GM21576 (cell line): ENCODE data around the gene KLHL17.
"Not testable (repeated sequence)": the region's sequence is repeated elsewhere in the genome, so short reads cannot be mapped to it uniquely, and the experiment has no call there.

Experiments used
- ATAC-seq: cut with Tn5 transposase; IDR thresholded peaks from one replicate; pipeline ENCODE4 v1.9.1; 2021; ENCODE audit warnings: mild to moderate bottlenecking, moderate library complexity; ENCODE audit not compliant: unreplicated experiment

Gene KLHL17

DNA sequence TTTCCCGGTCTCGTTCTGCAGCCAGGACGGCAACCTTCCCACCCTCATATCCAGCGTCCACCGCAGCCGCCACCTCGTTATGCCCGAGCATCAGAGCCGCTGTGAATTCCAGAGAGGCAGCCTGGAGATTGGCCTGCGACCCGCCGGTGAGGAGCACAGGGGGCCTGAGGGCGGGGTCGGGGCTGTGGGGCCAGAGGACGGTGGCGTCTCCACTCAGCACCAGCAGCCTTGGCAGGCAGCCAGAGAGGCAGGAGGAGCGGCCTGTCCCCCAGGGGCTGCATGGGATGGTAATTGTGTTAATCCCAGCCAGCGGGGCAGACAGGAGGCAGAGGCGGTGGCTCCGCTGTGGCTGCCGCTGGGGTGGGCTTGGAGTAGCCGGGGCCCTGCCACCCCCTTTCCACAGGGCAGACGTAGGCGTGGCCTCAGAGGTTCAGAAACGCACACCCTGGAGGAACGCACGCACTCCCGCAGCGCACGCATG is 24.6 kb upstream of the KLHL17 start:
- ATAC-seq = no peak

DNA sequence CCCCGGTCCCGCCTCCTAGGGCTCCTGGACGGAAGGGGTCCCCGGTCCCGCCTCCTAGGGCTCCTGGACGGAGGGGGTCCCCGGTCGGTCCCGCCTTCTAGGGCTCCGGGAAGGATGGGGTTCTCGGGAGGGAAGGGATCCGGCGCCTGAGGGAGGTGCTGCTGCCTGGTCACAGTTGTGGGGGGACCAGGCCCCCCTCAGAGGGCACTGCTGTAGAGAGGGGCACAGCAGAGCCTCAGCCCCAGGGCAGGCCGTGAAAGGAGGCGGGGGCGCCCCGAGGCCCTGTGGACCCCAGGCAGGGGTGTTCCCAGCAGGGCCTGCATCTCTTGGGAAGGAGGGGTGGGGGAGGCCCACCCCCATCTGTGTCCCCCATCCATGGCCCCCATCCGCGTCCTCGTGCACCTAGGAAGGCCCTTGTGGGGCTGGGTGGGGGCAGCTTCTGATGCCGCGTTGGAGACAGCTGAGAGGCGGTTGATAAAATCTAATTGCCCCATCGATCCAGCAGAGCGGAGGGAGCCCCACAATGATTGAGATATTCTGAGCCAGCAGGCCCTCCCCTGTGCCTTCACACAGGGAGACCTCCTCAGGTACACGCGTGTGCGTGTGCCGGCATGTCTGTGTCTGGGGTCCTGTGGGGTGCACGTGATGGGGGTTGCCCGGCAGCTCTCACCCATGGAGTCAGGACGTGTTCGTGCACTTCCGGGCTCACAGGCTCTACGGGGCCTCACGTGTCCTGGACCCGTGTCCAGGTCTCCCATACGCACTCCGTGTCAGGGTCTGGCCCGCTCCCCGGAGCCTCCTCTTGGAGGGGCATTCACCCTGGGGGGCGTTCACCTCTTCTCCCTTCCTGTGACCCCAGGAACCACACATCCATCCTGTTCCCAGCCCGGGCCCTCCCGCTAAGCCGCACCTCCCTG is 23.8 kb upstream of the KLHL17 start:
- ATAC-seq = no peak

DNA sequence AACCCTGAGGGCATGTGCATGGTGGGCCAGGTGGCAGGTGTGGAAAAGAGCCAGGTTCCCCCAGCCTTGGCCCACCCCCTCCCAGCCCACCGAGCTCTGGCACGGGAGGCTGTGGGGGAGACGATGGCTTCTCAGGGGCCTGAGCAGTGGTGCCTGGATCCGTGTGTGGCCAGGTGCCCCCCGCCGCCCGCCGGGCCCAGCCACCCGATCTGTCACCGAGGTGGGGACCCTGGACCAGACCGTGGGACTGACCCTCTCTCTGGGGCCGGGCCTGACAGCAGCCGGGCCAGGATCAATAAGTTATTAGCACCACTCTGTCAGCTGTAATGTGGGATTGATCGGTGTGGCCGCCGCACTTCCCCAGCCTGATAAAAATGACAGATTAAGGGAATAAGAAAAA is 22.9 kb upstream of the KLHL17 start:
- no peak for ATAC-seq

DNA sequence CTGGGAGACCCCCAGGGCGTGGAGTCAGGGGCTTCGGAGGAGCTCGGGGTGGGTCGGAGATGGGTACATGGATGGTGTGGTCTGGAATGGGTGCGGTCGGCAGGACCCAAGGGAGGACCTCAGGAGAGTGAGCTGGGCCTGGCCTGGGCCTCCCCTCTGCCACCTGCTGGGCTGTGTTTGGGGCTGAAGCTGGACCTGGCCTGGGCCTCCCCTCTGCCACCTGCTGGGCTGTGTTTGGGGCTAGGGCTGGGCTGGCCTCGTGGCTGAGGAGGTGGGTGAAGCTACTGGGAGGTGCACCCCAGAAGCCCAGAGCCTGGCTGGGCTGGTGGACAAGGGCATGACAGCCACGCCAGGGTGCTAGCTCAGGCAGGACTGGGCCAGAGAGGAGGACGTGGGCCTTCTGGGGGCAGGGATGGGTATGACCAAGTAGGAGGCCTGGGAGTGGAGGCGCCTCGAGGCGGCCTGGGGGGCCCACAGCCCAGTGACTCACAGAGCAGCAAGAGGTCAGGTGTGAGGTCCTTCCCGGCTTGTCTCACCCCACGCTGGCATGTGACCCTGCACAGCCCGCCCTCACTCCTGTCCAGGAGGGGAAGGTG is 22.2 kb upstream of the KLHL17 start:
- no peak for ATAC-seq

DNA sequence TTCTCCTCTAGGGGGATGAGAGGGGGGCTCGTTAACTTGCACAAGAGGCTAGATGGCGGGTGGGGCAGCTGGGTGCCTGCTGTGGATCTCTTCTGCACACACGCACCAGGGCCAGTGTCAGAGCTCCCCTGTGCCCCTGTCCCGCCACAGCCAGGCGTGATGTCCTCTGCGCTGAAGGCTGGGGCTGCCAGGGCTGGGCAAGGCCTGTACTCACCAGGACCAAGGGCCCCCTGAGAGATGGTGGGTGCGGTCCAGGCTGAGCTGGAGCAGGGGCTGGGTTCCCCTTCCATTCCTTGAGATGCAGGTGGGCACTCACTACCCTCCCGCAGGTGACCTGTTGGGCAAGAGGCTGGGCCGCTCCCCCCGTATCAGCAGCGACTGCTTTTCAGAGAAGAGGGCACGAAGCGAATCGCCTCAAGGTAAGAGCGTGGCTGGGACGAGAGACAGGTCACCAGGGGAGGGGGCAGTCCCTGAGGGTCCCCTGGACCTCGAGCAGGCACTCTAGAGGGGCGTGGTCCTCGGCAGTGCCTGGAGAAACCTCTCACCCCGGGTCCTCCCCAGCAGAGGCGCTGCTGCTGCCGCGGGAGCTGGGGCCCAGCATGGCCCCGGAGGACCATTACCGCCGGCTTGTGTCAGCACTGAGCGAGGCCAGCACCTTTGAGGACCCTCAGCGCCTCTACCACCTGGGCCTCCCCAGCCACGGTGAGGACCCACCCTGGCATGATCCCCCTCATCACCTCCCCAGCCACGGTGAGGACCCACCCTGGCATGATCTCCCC is 21.5 kb upstream of the KLHL17 start:
- no peak for ATAC-seq

DNA sequence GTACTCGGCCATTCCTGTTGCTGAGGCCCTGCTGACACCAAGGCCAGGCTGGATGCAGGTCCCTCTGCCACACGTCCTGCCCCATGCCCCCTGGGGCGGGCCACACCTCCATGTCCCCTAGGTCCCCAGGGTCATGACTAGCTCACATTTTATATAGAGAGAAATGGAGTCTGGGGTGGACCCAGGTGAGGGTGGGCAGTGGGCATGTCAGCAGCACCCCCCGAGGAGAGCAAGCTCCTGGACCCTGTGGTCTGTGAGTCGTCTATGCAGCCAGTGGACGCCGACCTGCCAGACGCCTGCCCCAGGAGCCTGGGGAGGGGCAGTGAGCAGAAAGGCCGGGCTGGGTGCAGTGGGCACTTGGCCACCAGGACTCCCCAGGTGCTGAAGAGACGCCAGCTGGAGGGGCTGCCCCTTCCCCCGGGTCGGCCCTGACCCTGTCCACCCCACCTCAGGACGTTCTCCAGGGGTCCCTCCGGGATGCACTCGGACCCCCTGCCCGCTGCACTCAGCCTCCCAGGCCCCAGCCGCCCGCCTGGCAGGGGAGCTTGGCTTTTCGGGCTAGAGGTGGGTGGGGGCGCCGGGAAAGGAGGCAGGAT is 20.8 kb upstream of the KLHL17 start:
- ATAC-seq = no peak

DNA sequence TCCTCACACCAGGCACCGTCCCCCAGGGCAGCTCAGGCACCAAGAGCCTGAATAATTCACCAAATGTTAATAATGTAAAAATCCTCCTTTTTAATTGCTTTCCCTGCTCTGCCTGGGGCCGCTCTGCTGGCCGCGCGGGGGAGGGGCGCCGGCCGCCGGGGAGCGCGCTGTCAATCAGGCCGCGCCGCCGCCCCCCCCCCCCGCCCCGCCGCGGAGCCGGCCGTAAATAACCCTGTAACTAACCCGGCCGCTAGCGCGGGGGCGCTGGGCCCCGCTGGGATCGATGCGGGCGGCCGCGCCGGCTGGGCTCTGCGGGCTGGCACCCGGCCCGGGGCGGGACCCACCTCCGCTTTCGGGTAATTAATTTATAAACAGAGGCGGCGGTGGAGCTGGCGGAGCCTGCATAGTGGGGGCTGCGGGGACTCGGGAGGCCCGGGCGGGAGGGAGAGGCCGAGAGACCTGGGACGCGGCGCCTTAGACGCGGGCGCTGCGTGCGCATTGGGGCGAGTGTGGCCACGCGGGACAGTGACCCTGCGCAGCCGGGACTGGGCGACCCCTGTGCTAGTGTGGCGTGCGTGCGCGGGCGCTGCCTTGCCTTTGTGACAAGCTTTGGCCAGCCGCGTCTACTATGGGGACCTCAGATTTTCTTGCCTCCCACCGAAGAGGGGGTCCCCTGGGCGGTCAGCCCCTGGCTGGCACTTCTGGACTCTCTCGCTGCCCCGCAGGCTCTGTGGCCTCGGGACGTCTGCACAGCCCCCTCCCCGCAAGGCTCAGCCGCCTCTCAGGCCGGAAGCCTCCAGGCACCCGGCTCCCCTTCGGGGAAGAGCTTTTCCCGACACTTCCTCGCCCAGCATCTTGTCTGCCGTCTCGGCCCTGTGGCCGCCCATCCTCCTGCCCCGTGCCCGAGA is 20.0 kb upstream of the KLHL17 start:
- ATAC-seq = no peak

DNA sequence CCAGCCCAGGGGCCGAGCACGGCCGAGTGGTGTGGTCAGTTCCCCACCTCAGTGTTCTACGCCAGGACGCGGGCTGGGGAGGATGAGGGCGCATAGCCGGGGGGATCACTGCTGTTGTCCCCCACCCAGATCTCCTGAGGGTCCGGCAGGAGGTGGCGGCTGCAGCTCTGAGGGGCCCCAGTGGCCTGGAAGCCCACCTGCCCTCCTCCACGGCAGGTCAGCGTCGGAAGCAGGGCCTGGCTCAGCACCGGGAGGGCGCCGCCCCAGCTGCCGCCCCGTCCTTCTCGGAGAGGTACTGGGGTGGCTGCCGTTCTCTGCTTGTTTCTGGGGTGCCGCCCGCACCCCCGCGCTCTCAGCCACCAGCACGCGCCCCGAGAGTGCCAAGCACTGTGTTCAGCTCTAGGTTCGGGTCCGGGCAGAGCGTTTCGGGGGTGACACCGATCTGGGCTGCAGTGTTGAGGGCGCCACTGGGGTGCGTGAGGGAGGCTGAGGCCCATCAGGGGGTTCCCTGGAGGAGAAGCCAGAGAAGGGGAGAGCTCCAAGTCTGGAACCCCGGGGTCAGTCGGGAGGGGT is 19.3 kb upstream of the KLHL17 start:
- no peak for ATAC-seq

DNA sequence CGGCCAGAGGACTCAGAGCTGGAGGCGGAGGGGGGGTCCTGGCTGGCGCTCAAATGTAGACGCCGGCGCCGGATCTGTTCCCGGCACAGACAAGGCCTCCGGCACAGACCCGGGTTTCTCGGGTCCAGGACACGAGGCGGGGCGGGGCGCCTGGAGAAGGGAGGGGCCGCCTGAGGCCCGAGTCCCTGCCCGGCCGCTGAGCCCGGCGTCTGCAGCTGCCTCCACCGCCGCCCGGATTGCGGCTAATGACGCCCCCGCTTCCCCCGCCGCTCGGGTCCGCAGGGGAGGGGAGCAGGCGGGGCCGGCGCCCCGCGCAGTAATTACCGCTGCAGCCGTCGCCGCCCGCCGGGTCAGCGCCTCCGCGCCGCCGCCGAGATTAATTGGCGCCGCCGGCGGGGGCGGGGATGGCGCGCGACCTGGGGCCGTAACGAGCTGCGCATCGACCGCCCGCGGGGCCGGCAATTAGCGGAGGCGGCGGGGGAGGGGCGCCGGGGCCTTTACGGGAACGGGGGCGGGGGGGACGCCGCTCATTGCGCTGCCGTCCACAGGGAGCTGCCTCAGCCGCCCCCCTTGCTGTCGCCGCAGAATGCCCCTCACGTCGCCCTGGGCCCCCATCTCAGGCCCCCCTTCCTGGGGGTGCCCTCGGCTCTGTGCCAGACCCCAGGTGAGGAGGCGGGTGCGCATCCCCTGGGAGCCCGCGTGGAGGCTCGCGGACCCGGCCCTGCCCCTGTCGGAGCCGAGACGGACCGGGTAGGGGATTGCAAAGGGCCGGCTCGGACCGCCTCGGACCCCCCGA is 18.6 kb upstream of the KLHL17 start:
- no peak for ATAC-seq

DNA sequence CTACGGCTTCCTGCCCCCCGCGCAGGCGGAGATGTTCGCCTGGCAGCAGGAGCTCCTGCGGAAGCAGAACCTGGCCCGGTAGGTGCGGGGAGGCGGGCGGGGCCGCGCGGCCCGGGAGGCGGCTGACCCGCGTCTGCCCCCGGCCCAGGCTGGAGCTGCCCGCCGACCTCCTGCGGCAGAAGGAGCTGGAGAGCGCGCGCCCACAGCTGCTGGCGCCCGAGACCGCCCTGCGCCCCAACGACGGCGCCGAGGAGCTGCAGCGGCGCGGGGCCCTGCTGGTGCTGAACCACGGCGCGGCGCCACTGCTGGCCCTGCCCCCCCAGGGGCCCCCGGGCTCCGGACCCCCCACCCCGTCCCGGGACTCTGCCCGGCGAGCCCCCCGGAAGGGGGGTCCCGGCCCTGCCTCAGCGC is 18.0 kb upstream of the KLHL17 start:
- ATAC-seq = no peak

DNA sequence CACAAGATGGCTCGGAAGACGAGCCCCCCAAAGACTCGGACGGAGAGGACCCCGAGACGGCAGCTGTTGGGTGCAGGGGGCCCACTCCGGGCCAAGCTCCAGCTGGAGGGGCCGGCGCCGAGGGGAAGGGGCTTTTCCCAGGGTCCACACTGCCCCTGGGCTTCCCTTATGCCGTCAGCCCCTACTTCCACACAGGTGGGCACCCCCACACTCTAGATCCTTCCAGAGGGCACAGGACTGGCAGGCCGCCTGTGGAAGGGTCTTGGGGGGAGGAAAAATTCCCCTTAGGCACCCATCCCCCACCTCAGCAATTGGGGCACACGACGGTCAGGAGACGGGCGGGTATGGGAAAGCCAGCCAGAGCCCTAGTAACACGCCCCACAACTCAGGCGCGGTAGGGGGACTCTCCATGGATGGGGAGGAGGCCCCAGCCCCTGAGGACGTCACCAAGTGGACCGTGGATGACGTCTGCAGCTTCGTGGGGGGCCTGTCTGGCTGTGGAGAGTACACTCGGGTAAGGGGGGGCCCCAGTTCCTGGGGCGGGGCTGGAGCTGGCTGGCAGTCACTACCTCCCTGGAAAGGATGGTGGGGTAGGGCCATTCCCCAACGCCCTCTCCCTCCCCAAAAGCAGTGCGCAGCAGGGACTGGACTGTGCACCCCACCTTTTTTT is 17.4 kb upstream of the KLHL17 start:
- no peak for ATAC-seq

DNA sequence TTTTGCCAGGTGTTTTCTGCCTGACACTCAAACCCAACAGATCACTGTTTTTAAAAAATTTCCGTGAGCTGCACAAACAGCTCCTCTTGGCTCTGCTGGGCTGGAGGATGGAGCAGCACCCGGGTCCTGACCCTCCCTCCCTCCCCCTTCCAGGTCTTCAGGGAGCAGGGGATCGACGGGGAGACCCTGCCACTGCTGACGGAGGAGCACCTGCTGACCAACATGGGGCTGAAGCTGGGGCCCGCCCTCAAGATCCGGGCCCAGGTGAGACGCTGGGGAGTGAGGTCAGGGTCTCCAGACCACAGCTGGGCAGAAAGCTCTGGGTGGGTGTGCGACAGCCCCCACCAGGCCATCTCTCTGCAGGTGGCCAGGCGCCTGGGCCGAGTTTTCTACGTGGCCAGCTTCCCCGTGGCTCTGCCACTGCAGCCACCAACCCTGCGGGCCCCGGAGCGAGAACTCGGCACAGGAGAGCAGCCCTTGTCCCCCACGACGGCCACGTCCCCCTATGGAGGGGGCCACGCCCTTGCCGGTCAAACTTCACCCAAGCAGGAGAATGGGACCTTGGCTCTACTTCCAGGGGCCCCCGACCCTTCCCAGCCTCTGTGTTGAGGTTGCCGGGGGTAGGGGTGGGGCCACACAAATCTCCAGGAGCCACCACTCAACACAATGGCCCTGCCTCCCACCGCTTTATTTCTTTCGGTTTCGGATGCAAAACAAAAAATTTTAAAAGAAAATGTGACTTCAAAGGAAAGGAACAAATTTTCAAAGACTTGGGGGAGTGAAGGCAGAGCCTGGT is 16.6 kb upstream of the KLHL17 start:
- ATAC-seq = no peak

DNA sequence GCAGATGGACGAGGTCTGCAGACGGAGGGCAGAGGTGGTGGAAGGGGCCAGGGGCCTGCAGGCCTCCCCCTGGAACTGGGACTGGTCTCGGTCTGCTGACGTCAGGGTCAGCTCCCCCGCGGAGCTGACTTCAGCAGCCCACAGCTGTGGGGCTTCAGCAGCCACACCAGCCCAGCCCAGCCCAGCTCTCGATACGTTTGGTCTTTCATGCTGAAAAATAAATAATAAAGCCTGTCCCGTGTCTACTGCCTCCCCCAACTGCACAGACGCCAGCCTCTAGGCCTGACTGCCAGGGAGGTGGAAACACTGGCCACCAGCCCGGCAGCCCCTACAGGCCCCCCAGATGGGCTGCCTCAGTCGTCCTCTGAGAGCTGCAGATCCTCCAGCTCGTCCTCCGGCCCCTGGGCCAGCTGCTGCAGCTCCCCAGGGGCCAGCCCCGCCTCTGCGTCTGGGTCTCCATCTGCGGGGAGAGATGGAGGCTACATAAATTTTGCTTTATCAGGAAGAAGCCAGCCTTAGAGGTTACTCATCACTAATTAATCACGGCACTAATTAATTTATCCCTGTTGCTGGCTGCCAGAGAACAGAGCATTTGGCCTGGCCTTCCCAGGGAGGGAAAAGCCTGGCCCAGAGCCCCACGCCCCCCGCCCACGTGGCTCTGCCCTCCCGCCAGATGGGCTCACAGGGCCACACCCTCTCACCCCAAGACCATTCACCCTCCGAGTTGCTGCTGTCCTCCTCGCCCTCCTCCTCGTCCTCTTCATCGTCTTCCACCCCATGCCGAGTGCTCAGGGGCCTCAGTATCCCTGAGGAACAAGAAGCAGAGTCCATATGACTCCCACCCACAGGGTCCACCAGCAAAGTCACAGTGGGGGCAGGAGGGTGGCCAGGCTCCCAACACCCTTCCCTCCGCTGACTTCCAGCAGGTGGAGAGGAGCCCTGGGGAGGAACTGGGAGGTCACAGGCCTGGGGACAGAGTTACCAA is 15.8 kb upstream of the KLHL17 start:
- ATAC-seq = no peak

DNA sequence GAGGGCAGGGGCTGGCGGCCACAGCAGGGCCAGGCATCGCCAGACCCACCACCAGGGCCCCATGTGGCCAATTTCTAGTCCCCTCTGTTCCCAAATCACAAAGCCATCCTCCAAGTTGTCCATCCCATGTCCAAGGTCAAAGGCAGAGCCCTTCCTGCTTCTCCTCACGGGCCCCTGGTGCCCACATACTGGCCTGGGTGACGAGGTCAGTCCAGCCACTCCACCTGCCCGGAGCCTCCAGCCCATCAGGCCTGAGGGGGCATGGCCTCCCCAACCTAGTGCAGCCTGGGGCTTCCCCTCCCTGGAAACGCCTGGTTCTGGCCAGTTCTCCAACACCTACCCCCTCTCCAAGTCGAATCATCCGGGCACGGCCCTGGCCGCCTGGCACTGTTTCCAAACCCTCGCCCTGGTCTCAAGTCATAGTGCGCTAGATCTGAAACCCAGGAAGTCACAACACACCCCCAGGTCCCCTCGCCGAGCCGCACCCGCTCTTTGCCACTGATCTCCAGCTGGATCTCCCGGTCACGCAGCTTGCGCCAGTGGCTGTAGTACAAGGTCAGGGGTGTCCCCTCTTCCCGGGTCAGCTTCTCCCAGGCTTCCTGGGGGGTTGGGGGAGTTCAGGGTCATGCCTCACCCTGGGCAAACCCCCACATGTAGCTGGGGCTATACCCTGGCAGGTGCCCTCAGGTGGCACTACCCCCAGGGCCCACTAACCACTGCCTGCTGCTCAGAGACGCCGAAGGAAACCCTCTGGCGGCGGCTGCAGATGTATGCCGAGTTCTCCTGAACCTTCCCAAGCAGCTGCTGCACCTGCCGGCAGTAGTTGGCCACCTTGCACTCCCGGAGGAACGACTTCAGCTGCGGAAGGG is 14.5 kb upstream of the KLHL17 start:
- no peak for ATAC-seq

DNA sequence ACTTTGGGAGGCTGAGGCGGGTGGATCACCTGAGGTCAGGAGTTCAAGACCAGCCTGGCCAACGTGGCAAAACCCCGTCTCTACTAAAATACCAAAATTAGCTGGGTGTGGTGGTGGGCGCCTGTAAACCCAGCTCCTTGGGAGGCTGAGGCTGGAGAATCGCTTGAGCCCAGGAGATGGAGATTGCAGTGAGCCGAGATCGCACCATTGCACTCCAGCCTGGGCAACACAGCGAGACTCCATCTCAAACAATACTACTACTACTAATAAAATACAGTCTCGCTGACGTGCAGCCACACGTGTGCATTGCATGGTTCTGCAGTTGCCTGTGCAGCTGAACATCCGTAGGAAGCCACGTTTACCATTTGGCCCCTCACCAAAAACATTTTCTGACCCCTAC is 13.6 kb upstream of the KLHL17 start:
- not testable (repeated sequence) for ATAC-seq

DNA sequence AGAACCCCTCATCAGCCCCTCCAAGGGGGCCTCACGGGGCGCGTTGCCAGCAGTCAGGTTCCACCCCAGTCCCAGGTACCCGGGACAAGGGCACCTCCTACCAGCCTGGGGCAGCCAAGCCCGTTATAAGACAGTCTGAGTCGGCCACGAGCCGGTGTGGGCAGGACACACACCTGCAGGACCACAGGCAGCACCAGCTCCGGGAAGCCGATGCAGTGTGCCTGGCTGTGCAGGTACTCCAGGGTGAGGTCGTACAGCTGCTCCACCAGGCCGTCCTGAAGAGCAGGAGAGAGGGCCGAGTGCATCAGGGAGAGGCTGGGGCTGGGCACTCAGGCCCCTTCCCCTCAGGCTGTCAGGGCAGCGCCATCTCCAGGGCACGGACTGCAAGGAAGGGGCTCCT is 12.4 kb upstream of the KLHL17 start:
- no peak for ATAC-seq
